Sigmoid colon (tissue), 4 donors: ENCODE data around the gene GPNMB.

Experiments used
- EP300 ChIP-seq, 4 donors: sonication (generic); formaldehyde crosslinking; IDR thresholded peaks; one replicate each; pipeline ENCODE4 v1.6.1; 2017; ENCODE audit warnings: antibody characterized with exemption in 4 of 4
- POLR2A ChIP-seq, 2 donors: fragments of 450-650 bp; IDR thresholded peaks; one replicate each; pipeline ENCODE4 v1.6.1; 2016; ENCODE audit warnings: antibody characterized with exemption in 2 of 2, mild to moderate bottlenecking in 2 of 2, moderate library complexity in 2 of 2
- POLR2AphosphoS5 ChIP-seq, 4 donors: sonication (generic); formaldehyde crosslinking; IDR thresholded peaks; one replicate each; pipeline ENCODE4 v1.6.1; 2017; ENCODE audit warnings: antibody characterized with exemption in 4 of 4
- TF ChIP-seq, protein P1 (sequence below), 4 experiments: fragments of 450-650 bp in 3 of 4; fragments of 200-600 bp in 1 of 4; IDR thresholded peaks; one replicate each; pipeline ENCODE4 v1.5.1; 2016 to 2019; ENCODE audit warnings: antibody characterized with exemption in 4 of 4, mild to moderate bottlenecking in 3 of 4, moderate library complexity in 2 of 4

DNA sequence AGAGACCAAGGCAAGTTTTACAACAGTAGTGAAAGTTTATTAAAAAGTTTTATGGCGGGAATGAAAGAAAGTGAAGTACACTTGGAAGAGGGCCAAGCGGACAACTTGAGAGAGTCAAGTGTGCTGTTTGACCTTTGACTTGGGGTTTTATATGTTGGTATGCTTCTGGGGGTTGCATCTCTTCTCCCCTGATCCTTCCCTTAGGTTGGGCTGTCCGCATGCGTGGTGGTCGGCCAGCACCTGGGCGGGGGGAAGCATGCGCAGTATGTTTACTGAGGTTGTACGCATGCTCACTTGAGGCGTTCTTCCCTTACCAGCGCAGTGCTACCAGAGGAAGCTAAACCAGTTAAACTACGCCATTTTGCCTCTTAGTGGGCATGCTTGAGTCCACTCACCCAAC is 32.8 kb upstream of the GPNMB start:
- no peak for TF ChIP-seq POLR2AphosphoS5 (IDR thresholded peaks at IDR 0.05)
- TF ChIP-seq POLR2A (IDR thresholded peaks at IDR 0.05): no peak
- TF ChIP-seq, protein P1, sequence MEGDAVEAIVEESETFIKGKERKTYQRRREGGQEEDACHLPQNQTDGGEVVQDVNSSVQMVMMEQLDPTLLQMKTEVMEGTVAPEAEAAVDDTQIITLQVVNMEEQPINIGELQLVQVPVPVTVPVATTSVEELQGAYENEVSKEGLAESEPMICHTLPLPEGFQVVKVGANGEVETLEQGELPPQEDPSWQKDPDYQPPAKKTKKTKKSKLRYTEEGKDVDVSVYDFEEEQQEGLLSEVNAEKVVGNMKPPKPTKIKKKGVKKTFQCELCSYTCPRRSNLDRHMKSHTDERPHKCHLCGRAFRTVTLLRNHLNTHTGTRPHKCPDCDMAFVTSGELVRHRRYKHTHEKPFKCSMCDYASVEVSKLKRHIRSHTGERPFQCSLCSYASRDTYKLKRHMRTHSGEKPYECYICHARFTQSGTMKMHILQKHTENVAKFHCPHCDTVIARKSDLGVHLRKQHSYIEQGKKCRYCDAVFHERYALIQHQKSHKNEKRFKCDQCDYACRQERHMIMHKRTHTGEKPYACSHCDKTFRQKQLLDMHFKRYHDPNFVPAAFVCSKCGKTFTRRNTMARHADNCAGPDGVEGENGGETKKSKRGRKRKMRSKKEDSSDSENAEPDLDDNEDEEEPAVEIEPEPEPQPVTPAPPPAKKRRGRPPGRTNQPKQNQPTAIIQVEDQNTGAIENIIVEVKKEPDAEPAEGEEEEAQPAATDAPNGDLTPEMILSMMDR (IDR thresholded peaks at IDR 0.05): no peak
- no peak for TF ChIP-seq EP300 (IDR thresholded peaks at IDR 0.05)
